Mammary epithelial cell (primary cell): ENCODE data around the gene NCAM1.
"Not testable (repeated sequence)": the region's sequence is repeated elsewhere in the genome, so short reads cannot be mapped to it uniquely, and the experiment has no call there.

ENCODE experiments used
- EZH2 ChIP-seq: IDR thresholded peaks from 2 replicates; pipeline ENCODE4 v1.6.1; 2012; ENCODE audit warnings: low read length, inconsistent platforms, borderline replicate concordance
- TF ChIP-seq, protein P1 (sequence below), 2 donors: IDR thresholded peaks in 1 of 2; conservative IDR thresholded peaks in 1 of 2; 2 replicates each; pipeline ENCODE4 v1.5.1; 2011 to 2012; ENCODE audit warnings: inconsistent platforms in 2 of 2, low read length in 2 of 2, mild to moderate bottlenecking in 2 of 2, control low read depth in 1 of 2, low read depth in 1 of 2; ENCODE audit not compliant: insufficient read depth in 1 of 2; ENCODE audit errors: extremely low read depth in 1 of 2

- TF ChIP-seq, protein P1, sequence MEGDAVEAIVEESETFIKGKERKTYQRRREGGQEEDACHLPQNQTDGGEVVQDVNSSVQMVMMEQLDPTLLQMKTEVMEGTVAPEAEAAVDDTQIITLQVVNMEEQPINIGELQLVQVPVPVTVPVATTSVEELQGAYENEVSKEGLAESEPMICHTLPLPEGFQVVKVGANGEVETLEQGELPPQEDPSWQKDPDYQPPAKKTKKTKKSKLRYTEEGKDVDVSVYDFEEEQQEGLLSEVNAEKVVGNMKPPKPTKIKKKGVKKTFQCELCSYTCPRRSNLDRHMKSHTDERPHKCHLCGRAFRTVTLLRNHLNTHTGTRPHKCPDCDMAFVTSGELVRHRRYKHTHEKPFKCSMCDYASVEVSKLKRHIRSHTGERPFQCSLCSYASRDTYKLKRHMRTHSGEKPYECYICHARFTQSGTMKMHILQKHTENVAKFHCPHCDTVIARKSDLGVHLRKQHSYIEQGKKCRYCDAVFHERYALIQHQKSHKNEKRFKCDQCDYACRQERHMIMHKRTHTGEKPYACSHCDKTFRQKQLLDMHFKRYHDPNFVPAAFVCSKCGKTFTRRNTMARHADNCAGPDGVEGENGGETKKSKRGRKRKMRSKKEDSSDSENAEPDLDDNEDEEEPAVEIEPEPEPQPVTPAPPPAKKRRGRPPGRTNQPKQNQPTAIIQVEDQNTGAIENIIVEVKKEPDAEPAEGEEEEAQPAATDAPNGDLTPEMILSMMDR (conservative IDR thresholded peaks at IDR 0.05 in 1 of 2, IDR thresholded peaks at IDR 0.05 in 1 of 2; ENCODE audit: extremely low read depth in 1 of 2, insufficient read depth in 1 of 2, low read depth in 1 of 2, low read length in 2 of 2) = not testable (repeated sequence)
- TF ChIP-seq EZH2 = not testable (repeated sequence)
Observed at GRCh38 chr11:113053042-113053441, 91.8 kb downstream of the NCAM1 start.
